H1 (cell line): ENCODE measurements around the gene ALG6. TPM values are rescaled to one million over a fixed set of nuclear protein-coding genes. Genes with fewer than 3 reads are reported as not detected.

Source experiments
- CREB1 ChIP-seq: IDR thresholded peaks from 2 replicates; pipeline ENCODE4 v1.6.1; 2012; ENCODE audit warnings: inconsistent platforms
- JUND ChIP-seq: IDR thresholded peaks from 2 replicates; pipeline ENCODE4 v1.6.1; 2011; ENCODE audit warnings: mild to moderate bottlenecking, improper control_type of control experiment, low read length
- KDM1A ChIP-seq: fragments of 200-600, 300-600 bp; sonication (generic); IDR thresholded peaks from 2 replicates; pipeline ENCODE4 v1.7.1; 2016; ENCODE audit warnings: mild to moderate bottlenecking, low read length, borderline replicate concordance
- MAX ChIP-seq: IDR thresholded peaks from 2 replicates; pipeline ENCODE4 v1.6.1; 2012; ENCODE audit warnings: inconsistent platforms
- PHF8 ChIP-seq: fragments of 200-600 bp; sonication (generic); conservative IDR thresholded peaks from 2 replicates; pipeline ENCODE4 v1.7.1; 2012; ENCODE audit warnings: low read depth, mild to moderate bottlenecking, inconsistent platforms, low read length, moderate library complexity
- POLR2AphosphoS5 ChIP-seq: IDR thresholded peaks from 2 replicates; pipeline ENCODE4 v1.6.1; 2011; ENCODE audit warnings: low read depth, low read length
- TAF7 ChIP-seq: optimal IDR thresholded peaks from 2 replicates; pipeline ENCODE3; 2011; ENCODE audit warnings: low read depth, mild to moderate bottlenecking, inconsistent platforms, low read length, moderate library complexity, borderline replicate concordance
- USF2 ChIP-seq: IDR thresholded peaks from 2 replicates; pipeline ENCODE4 v1.6.1; 2011; ENCODE audit warnings: low read length, improper control_type of control experiment
- polyA plus RNA-seq, 7 experiments: library from polyadenylated mRNA; depleted of rRNA in 3 of 7; stranded (reverse) in 5 of 7; unstranded in 2 of 7; fragments of >200 nt in 5 of 7; fragments of 200-250 nt in 2 of 7; gene quantifications; 1 replicate in 5 of 7; 2 replicates in 1 of 7; 4 replicates in 1 of 7; pipeline versions ENCODE4 v1.2.1 to v1.2.3, GENCODE V29; 2011 to 2013; ENCODE audit warnings: missing spikeins in 2 of 7, mixed read lengths in 2 of 7
- total RNA-seq: library from RNA; stranded (reverse); fragmentation: NEBNext Ultra II Directional; extraction: Animal tissue kit (Norgen Biotek cat#: 25700); gene quantifications from 2 replicates; pipeline ENCODE4 v1.2.1, GENCODE V29; 2021

ALG6 gene
- total and polyA plus RNA-seq, 2 of the 8 experiments (the other 6 are each of a cell fraction or from before 2014, with no cell fraction given): 17.8 to 26.8 TPM

- TF ChIP-seq KDM1A (no peak), USF2 (no peak), JUND (no peak), CREB1 (no peak), POLR2AphosphoS5 (no peak), PHF8 (no peak), TAF7 (no peak), MAX (no peak)
- TF ChIP-seq, all 59 proteins: peak for 0
These were observed 12.2 kb downstream of the ALG6 start (continued) for GRCh38 chr1:63379583-63379982.
